ENCODE measurements around the gene REN. TPM values are rescaled to one million over a fixed set of nuclear protein-coding genes. Genes with fewer than 3 reads are reported as not detected.

Gene REN
- total and polyA plus RNA-seq, 2 experiments from 2014 or later: not detected

GRCh38 chr1:204141131-204141530 is 25.0 kb downstream of the REN start:
- H3K9me3 ChIP-seq (ENCODE audit: low read depth): no peaks in the 10 kb centered on the region
- H3K27ac ChIP-seq: no peak overlapping the region
- H3K27me3 ChIP-seq (replicated peaks; ENCODE audit: insufficient read depth): no peaks in the 10 kb centered on the region
- no peak overlapping the region for H3K4me2 ChIP-seq (ENCODE audit: unreplicated experiment)
- no peaks in the 10 kb centered on the region for H3K4me1 ChIP-seq (ENCODE audit: insufficient read depth)
- no peaks in the 10 kb centered on the region for H3K36me3 ChIP-seq (ENCODE audit: low read depth)
- TF ChIP-seq EZH2 (IDR thresholded peaks at IDR 0.05; ENCODE audit: insufficient read depth, poor library complexity, severe bottlenecking) (no peak), EZH2phosphoT487 (IDR thresholded peaks at IDR 0.05; ENCODE audit: insufficient read depth, low read depth) (no peak)
- no peak overlapping the region for H2AFZ ChIP-seq
- H3K9me2 ChIP-seq (ENCODE audit: insufficient read depth): no peaks in the 10 kb centered on the region
- DNase-seq: no peak
- 91 to 97% methylated on average over 3 of the region's 3 CpGs for WGBS, 2 experiments (ENCODE audit: low coverage in 1 of 2, low lambda C conversion rate in 2 of 2, missing lambda C conversion rate in 2 of 2)
- in situ Hi-C loops (cut with MboI): no loop called here
- no peak overlapping the region for H3K9ac ChIP-seq
- no peak overlapping the region for H3K4me3 ChIP-seq
- no peaks in the 10 kb centered on the region for H4K20me1 ChIP-seq (ENCODE audit: insufficient read depth)
- no peaks in the 10 kb centered on the region for H3K79me2 ChIP-seq (ENCODE audit: insufficient read depth)
- no peaks in the 10 kb centered on the region for H3F3A ChIP-seq (ENCODE audit: insufficient read depth)

- in situ Hi-C loops (cut with MboI): no loop called here
- H3K36me3 ChIP-seq (ENCODE audit: low read depth): no peaks in the 10 kb centered on the region
- no peak for DNase-seq
- H4K20me1 ChIP-seq (ENCODE audit: insufficient read depth): no peaks in the 10 kb centered on the region
- H3K9me3 ChIP-seq (ENCODE audit: low read depth): no peaks in the 10 kb centered on the region
- WGBS, 2 experiments (ENCODE audit: low coverage in 1 of 2, low lambda C conversion rate in 2 of 2, missing lambda C conversion rate in 2 of 2): 90 to 95% methylated on average over 6 of the region's 6 CpGs
- H3K9me2 ChIP-seq (ENCODE audit: insufficient read depth): no peaks in the 10 kb centered on the region
- no peak overlapping the region for H3K9ac ChIP-seq
- no peaks in the 10 kb centered on the region for H3K27me3 ChIP-seq (replicated peaks; ENCODE audit: insufficient read depth)
- no peaks in the 10 kb centered on the region for H3K79me2 ChIP-seq (ENCODE audit: insufficient read depth)
- H2AFZ ChIP-seq: no peak overlapping the region
- no peak overlapping the region for H3K4me2 ChIP-seq (ENCODE audit: unreplicated experiment)
- H3F3A ChIP-seq (ENCODE audit: insufficient read depth): no peaks in the 10 kb centered on the region
- TF ChIP-seq EZH2 (IDR thresholded peaks at IDR 0.05; ENCODE audit: insufficient read depth, poor library complexity, severe bottlenecking): no peak
- no peak for TF ChIP-seq EZH2phosphoT487 (IDR thresholded peaks at IDR 0.05; ENCODE audit: insufficient read depth, low read depth)
- no peaks in the 10 kb centered on the region for H3K4me1 ChIP-seq (ENCODE audit: insufficient read depth)
- H3K27ac ChIP-seq: no peak overlapping the region
- H3K4me3 ChIP-seq: no peak overlapping the region
These were observed 26.2 kb downstream of the REN start for GRCh38 chr1:204139952-204140351.

GRCh38 chr1:204139088-204139487 is 27.0 kb downstream of the REN start:
- Histone ChIP-seq H3K4me1 (ENCODE audit: insufficient read depth) (no peaks in the 10 kb centered on the region), H3K9me2 (ENCODE audit: insufficient read depth) (no peaks in the 10 kb centered on the region), H3K4me2 (ENCODE audit: unreplicated experiment) (no peak overlapping the region), H3K9ac (no peak overlapping the region), H3K27me3 (replicated peaks; ENCODE audit: insufficient read depth) (no peaks in the 10 kb centered on the region), H3K36me3 (ENCODE audit: low read depth) (no peaks in the 10 kb centered on the region), H4K20me1 (ENCODE audit: insufficient read depth) (no peaks in the 10 kb centered on the region), H3K4me3 (no peak overlapping the region), H3K9me3 (ENCODE audit: low read depth) (no peaks in the 10 kb centered on the region), H3F3A (ENCODE audit: insufficient read depth) (no peaks in the 10 kb centered on the region), H3K79me2 (ENCODE audit: insufficient read depth) (no peaks in the 10 kb centered on the region), H3K27ac (no peak overlapping the region), H2AFZ (no peak overlapping the region)
- 72 to 79% methylated on average over 2 of the region's 2 CpGs for WGBS, 2 experiments (ENCODE audit: low coverage in 1 of 2, low lambda C conversion rate in 2 of 2, missing lambda C conversion rate in 2 of 2)
- in situ Hi-C loops (cut with MboI): no loop called here
- no peak for DNase-seq
- TF ChIP-seq EZH2 (IDR thresholded peaks at IDR 0.05; ENCODE audit: insufficient read depth, poor library complexity, severe bottlenecking) (no peak), EZH2phosphoT487 (IDR thresholded peaks at IDR 0.05; ENCODE audit: insufficient read depth, low read depth) (no peak)

- Histone ChIP-seq H2AFZ (no peak overlapping the region), H3K27ac (no peak overlapping the region), H3K9me3 (ENCODE audit: low read depth) (no peaks in the 10 kb centered on the region), H3K9me2 (ENCODE audit: insufficient read depth) (no peaks in the 10 kb centered on the region), H4K20me1 (ENCODE audit: insufficient read depth) (no peaks in the 10 kb centered on the region), H3K4me1 (ENCODE audit: insufficient read depth) (peaks cover 2% of the 10 kb centered on the region), H3K79me2 (ENCODE audit: insufficient read depth) (no peaks in the 10 kb centered on the region), H3K9ac (no peak overlapping the region), H3K4me3 (no peak overlapping the region), H3K36me3 (ENCODE audit: low read depth) (no peaks in the 10 kb centered on the region), H3K27me3 (replicated peaks; ENCODE audit: insufficient read depth) (no peaks in the 10 kb centered on the region), H3K4me2 (ENCODE audit: unreplicated experiment) (no peak overlapping the region), H3F3A (ENCODE audit: insufficient read depth) (peaks cover 2% of the 10 kb centered on the region; the same call in 1 of the 2 replicates)
- 61 to 75% methylated on average over 2 of the region's 2 CpGs for WGBS, 2 experiments (ENCODE audit: low coverage in 1 of 2, low lambda C conversion rate in 2 of 2, missing lambda C conversion rate in 2 of 2)
- TF ChIP-seq EZH2 (IDR thresholded peaks at IDR 0.05; ENCODE audit: insufficient read depth, poor library complexity, severe bottlenecking) (no peak), EZH2phosphoT487 (IDR thresholded peaks at IDR 0.05; ENCODE audit: insufficient read depth, low read depth) (no peak)
- in situ Hi-C loops (cut with MboI): no loop called here
- no peak for DNase-seq
These were observed 29.3 kb downstream of the REN start for GRCh38 chr1:204136814-204137213.

GRCh38 chr1:204134103-204134502 is 32.0 kb downstream of the REN start:
- Histone ChIP-seq H3K9me2 (ENCODE audit: insufficient read depth) (no peaks in the 10 kb centered on the region), H3K79me2 (ENCODE audit: insufficient read depth) (no peaks in the 10 kb centered on the region), H3K36me3 (ENCODE audit: low read depth) (no peaks in the 10 kb centered on the region), H4K20me1 (ENCODE audit: insufficient read depth) (no peaks in the 10 kb centered on the region), H3K9me3 (ENCODE audit: low read depth) (no peaks in the 10 kb centered on the region), H3K4me1 (ENCODE audit: insufficient read depth) (peaks cover 27% of the 10 kb centered on the region), H3K4me2 (ENCODE audit: unreplicated experiment) (no peak overlapping the region), H3K4me3 (no peak overlapping the region), H3K27ac (no peak overlapping the region), H3K27me3 (replicated peaks; ENCODE audit: insufficient read depth) (no peaks in the 10 kb centered on the region), H3K9ac (no peak overlapping the region), H3F3A (ENCODE audit: insufficient read depth) (peaks cover 19% of the 10 kb centered on the region), H2AFZ (no peak overlapping the region)
- TF ChIP-seq EZH2 (IDR thresholded peaks at IDR 0.05; ENCODE audit: insufficient read depth, poor library complexity, severe bottlenecking): no peak
- no peak for TF ChIP-seq EZH2phosphoT487 (IDR thresholded peaks at IDR 0.05; ENCODE audit: insufficient read depth, low read depth)
- in situ Hi-C loops (cut with MboI): no loop called here
- 82 to 84% methylated on average over 11 of the region's 11 CpGs for WGBS, 2 experiments (ENCODE audit: low coverage in 1 of 2, low lambda C conversion rate in 2 of 2, missing lambda C conversion rate in 2 of 2)
- peak; percentile 14 for DNase-seq

All from GM23248 (cell line).